Activated T-cell treated with anti-CD3 and anti-CD28 coated beads, Interleukin-2, amount 50 U/mL, for 1 hour (primary cell): ENCODE measurements around the gene C9orf50.
A peak's percentile ranks its signal among the peaks of the same experiment; 100 is the strongest.

Experiments used
- DNase-seq: peaks from one replicate; pipeline ENCODE4 v3.0.0-alpha.2; 2020

Gene C9orf50

DNA sequence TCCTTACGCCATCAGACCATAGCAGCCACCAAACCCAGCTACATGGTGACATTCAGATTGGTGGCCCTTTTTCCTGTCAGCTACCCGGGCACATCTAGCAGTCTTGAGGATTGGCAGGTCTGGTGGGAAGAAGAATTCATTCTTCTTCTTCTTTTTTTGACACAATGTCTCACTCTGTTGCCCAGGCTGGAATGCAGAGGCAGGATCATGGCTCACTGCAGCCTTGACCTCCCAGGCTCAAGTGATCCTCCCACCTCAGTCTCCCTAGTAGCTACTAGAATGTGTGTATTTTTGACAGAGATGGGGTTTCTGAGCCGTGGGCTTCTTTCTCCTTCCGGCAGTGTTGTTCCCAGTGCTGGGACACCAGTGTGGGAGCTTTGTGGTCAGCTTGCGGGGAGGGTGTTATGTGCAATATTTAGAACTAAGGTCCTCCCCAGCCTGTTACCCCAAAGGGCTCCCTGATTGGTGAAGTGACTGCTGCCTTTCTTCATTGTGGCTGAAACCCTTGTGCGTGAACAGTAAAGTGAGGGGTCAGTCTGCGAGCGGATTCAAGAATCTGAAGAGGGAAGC is 8.4 kb upstream of the C9orf50 start:
- no peak for DNase-seq

DNA sequence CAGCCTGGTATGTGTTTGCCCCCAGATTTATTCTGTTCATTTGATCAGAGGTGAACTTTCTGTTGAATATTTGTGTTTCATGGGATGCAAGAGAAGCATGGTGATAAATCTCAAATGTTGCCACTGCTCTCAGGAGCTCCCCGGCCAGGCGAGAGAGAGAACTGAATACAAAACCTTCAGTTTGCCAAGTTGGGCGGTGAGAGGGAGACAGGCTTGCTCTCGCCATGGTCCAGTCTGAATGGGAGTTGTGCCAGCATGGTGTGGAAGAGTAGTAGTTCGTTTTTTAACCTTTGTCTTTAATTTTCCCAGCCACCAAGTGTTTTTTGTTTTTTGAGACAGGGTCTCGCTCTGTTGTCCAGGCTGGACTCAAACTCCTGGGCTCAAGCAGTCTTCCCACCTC is 7.8 kb upstream of the C9orf50 start:
- DNase-seq = no peak

DNA sequence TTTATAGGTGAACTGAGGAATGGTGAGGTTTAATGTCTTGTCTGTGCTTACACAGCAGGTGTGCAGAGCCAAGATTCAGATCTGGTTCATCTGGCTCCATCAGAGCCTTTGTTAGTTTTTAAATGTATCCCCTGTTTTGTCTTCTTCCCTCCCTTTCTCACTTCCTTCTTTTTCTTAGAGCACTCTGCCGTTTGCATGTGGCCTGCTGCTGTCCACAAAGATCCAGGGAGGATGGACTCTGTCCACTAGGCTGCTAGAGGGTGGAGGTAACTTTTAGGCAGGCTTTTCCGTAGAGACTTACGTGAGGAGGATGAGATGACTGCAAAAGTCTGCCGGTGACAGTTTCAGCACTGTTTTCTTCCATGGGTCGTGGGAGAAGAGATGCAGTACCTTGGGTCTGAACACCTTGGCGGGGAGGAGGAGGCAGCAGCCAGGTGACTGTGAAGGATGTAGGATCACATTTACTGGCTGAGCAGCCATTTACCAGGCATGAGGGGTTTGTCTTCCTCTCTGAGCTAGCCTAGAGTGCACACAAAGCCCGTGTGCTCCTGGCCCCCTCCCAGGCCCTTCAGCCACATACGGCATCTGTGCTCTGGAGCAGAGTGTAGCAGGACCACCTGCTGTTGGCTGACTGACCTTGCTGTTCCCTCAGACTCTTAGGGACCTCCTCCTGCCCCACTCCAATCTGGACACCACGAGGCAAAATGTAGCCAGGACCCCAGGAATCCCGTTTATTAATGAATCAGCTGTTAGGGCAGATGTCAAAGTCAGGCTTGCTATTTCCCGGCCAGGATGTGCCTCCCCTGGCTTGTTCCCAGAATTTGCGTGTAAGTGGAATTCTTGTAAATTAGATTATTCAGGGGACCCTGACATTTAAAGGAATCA is 6.9 kb upstream of the C9orf50 start:
- DNase-seq = no peak

DNA sequence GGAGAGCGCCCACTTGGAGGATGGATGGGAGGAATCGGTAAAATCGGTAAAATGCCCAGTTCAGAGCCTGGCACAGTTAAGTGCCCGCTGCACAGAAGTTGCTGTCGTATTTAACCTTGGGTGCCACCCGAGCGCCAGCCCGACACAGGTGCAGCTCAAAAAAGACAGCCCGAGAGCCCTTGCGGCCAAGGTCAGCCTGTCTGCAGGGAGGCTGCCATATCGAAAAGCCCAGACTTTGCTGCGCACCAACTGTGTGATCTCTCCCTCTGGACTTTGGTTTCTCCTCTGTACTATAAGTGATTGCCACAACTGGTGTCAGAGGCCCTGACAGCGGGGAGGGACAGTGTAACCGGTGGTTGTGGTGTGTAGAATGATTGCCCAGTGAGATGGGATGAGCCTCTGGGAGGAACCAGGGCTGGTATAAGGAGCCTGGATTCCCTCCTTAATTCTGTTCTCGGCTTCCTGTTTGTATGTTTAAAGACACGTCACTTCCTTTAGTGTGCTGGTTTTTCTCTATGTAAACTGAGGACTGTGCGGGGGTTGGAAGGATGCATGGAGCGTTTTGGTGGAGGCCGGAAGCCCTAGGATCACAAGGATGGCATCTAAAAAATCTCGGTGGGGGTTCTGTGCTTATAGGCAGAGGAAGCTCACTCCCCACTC is 5.9 kb upstream of the C9orf50 start:
- DNase-seq = peak; percentile 61

DNA sequence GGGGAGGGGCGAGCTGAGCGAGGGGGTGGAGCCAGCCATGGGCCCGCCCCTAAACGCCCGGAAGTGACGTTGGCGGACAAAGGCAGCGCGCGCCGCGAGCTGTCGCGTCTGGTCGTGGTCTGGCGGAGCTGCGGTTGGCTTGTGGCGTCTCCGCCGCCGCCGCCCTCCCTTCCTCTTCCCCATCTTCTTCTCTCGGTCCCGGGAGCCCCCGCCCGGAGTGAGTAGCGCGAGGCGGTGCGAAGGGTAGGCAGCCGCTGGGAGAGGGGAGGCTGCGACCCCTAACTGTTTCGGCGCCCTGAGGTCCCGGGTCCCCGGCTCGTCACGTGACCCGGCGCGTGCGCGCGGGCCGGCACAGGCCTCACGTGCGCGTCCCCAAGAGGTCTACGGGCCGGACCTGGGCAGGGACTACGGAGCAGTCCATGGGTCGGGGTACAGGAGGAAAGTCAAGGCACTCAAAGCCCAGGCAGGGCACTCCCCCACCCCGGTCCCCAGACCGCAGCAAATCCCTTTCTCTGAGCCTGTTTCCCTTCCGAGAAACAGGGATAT is 5.3 kb upstream of the C9orf50 start, which contains the start of gene NTMT1:
Gene NTMT1, plus strand, starts transcription at position 85 of the 546 bp plus-strand sequence. CDS start 6,541 bp downstream, outside the sequence.
- peak; percentile 98 for DNase-seq

DNA sequence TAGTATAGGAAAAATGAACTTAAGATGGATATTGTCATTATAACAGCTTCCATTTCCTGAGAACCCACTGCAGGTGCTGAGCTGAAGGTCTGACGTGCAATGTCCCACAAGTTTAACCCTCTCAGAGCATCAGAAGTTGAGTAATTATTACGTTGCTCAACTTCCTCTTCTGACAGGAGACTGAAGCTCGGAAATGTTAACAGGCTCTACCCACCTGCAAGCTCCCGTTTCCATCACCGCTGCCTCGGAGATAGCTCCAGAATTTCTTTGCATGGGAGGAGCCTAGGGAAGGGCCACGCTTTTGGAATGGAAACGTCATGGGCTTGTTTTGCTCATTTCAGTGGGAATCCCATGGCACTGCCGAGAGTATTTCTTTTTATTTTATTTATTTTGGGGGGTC is 4.0 kb upstream of the C9orf50 start:
- DNase-seq = peak; percentile 32

DNA sequence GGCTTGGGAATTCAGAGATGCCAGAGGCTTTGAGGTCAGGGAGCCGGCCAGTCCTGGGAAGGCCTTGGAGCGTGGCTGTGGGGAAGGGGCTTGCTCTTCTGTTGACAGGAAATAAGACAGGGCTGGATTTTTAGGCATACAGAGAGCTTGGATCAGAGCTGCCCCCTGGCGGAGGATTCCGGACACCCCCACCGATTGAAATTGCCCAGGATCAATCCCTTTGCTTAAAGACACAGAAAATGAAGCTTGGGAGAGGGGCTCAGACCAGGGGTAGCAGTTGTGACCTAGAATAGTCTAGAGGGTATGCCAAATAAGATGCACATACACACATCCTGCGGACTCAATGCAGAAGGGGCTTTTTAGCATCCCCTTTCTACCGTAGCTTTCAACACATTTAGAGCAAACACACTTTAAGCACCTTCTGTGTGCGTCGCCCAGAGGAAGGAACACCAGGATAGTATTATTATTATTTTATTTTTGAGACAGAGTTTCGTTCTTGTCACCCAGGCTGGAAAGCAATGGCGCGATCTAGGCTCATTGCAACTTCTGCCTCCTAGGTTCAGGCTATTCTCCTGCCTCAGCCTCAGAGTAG is 3.4 kb upstream of the C9orf50 start:
- peak; percentile 74 for DNase-seq

DNA sequence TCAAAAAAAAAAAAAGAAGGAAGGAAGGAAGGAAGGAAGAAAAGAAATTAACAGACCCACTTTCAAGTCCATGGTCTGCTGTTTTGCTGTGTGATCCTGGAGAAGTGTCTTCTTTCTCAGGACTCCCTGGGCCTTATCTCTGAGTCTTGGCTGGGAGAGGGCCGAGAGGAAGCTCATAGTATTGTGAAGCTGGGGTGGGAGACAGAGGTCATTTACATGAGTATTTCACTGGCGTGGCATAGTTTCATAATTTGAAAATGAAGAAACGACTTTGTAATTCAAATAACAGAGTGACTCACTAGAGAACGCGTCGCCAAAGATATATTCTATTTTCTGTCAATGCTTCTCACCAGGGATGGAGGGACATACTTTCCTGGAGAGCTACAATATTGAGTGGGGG is 2.4 kb upstream of the C9orf50 start:
- DNase-seq = no peak

DNA sequence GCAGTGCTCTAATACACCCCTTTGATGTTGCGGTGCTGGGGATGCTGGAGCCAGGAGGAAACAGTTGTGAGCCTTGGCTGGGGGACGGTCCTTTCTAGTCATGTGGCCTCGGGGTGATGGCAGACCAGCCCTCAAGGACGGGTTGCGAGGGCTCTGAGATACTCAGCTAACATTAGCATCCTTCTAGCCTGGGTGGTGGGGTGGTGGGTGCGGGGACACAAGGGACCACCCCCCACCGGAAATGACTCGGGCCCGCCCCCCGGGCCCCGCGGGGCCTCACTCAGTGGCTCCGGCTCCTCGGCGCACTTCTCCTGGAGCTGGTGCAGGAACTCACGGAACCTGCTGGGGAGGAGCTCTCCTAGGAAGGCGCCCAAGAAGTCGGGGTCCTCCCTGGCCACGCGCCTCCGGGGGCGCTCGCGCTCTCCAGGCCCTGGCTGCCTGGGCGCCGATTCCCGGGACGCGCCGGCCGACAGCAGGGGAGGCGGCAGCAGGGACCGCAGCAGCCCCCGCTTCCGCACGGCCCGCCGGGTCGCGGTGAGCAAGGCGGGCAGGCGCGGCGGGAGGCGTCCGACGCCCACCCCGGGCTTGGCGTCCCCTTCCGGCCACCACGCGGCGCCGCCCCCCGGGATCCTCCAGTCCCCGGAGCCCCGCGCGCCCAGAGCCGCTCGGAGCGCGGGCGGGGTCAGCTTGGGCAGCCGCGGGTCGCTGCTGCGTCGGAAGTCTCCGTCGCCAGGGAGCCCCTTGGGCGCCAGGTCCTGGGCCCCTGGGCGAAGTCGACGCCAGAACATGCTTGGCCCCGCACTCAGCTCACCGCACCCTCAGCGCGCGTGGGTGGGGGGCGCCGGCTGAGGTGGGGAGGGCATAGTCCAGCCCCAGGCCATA is 873 bp downstream of the C9orf50 start:
- DNase-seq = peak; percentile 44

DNA sequence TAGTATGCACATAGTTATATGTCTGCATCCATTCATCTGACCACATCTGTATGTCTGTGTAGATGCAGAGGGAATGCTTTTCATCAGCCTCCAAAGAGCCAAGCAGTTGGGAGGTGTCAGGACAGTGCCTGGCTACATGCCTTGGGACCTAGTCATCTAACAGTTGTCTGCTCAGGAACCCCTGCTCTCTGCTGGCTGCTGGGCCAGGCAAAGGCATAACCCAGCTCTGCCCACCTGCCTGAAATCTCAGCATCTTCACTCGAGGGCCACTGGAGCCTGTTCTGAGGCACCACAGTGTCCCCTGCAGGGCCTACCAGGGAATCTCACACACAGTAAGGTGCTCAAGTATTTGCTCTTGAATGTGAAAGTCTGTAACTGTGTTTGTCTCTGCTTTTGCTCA is 3.7 kb downstream of the C9orf50 start:
- DNase-seq = no peak

DNA sequence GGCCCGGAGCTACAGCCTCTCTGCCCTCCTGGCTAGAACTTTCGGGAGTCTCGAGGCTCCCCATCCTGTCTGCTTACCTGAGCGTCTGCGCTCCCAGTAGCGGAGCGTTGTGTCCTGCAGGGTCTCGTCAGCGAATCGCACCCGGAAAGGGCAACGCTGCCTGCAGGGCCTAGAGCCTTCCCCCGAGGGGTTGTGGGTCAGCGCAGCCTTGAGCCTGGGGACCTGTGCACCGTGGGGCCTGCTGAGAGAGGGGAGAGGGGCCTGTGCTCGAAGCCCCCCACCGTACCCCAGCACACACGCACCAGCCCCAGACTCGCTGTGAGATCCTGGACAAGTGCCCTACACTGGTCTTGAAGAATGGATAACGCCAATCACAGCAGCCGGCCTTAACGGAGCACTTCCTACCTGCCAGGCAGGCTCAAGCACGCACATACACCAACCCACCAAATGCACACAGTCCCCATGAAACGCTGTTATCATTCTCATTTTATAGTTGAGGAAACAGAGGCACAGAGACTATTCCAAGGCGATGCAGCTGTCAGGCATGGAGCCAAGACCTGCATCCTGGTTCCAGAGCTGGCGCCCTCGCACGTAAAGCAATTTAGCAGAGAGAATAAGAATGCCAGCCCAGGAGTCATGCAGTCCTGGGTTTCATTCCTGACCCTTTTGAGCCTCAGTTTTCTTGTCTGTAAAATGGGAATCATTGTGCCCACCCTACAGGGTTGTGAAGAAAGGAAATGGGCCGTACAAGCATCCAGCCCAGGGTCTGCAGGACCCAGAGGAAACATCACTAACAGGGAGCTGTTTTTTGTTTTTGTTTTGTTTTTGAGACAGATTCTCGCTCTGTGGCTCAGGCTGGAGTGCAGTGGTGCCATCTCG is 5.3 kb downstream of the C9orf50 start:
- no peak for DNase-seq

DNA sequence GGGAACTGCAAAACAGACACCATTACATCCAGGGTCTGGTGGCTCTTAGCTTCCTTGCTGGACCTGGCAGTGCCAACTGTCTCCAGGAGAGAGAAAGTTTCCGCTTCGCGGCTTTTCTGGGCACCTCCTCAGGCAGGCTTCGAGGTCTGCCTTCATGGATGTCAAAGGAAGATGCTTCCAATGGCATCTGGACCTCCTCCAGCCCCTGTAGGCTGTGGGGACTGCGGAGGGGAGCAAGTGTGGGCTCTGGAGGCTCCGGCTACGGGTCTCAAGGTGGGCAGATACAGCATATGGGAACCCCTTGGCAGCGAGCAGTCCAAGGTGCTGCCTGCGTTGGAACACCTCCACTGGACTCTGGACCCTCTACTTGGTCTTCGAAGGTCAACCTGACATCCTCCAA is 6.0 kb downstream of the C9orf50 start:
- DNase-seq = no peak

DNA sequence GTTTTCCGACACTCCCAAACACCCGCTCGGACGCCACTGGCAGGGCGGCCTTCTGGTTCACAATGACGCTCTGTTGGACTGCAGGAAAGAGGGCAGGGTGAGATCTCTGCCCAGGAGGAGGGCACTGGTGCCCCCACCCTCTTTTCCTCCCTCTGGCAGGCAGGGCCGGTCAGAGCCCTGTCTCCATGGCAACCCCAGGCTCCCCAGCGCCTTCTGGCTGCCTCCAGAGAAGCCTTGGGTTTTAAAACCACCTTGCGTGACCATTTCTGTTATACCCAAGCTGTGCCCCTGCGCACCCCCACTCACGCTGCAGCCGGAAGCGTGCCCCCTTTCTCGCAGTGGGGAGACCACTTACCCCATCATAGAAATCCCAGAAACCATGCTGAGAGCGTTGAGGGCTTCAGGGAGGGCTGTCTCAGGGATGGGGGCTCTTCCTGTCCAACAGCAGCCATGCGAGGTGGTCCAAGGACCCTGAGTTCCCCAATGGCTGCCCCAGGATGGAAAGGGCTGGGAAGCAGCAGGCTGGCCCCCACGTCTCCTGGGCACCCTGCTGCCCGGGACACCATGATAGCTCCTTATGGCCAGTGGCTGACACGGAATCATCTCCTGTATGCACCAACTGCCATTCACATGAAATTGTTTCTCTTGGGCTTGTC is 7.3 kb downstream of the C9orf50 start:
- DNase-seq = no peak

DNA sequence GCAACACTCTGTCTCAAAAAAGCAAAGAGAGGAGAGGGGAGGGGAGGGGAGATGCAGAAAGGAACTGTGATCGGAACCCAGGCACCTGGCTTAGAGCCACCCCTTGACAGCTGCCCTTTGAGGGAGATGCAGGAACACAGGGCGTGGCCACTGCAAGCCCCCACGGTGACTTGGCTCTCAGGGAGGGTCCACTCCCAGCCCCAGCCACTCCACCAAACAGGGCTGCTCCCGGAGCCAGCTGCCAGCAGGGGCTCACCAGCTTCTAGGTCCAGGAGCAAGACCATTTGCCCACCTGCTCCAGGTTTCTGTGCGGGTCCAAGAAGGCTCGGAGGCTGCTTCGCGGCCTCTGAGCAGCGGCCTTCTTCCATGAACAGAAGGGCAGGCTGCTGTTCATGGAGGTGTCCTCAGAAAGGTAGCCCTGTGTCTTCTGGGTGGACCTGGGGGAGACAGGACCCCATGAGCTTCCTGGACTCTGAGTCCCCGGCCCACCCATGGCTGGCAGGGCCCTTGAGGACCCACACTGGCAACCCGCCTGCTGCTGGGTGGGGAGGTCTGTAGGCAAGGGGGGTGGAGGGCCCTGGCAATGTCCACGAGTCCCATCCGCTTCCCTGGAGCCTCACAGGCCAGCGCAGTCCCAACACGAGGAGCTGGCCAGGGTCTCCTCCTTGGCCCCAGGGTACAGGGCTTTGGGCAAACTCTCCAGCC is 7.9 kb downstream of the C9orf50 start:
- DNase-seq = no peak

DNA sequence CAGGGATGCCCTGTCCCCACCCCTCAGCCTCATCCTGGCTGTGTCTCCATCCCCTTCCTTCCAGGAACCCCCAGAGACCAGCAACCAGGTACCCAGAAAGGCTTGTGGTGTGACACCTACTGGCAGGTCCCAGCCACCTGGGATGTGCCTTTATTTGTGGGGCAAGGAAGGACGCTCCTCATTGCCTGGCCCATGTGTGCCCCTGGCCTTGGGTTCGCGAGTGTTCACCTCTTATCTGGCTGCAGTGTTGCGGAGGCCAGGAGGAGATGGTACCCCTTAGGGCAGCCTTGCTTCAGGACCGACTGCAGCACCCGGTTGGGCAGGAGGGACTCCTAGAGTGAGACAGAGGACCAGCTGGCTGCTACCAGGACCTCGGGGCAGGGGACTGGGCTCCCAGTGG is 8.8 kb downstream of the C9orf50 start:
- DNase-seq = no peak

DNA sequence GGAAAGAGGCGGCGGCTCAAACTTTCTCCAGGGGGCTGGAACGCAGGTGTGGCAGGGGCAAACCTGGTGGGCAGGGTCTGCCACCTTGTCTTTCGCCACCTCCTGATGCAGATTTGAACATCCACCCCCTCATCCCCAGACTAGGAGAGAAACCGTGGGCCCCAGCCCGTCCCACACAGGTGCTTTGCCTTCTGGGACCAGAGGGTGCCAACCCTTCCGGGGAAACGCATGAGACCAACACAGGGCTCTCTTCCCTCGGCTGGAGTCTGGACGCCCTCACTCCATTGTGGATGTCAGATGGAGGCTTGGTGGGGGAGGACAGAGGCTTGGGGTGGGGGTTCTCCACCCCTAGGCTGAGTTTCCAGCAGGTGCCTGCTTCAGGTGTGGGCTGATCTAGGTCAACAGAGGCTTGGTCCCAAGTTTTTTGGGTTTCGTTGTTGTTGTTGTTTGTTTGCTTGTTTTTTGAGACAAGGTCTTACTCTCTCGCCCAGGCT is 9.5 kb downstream of the C9orf50 start:
- DNase-seq = no peak

DNA sequence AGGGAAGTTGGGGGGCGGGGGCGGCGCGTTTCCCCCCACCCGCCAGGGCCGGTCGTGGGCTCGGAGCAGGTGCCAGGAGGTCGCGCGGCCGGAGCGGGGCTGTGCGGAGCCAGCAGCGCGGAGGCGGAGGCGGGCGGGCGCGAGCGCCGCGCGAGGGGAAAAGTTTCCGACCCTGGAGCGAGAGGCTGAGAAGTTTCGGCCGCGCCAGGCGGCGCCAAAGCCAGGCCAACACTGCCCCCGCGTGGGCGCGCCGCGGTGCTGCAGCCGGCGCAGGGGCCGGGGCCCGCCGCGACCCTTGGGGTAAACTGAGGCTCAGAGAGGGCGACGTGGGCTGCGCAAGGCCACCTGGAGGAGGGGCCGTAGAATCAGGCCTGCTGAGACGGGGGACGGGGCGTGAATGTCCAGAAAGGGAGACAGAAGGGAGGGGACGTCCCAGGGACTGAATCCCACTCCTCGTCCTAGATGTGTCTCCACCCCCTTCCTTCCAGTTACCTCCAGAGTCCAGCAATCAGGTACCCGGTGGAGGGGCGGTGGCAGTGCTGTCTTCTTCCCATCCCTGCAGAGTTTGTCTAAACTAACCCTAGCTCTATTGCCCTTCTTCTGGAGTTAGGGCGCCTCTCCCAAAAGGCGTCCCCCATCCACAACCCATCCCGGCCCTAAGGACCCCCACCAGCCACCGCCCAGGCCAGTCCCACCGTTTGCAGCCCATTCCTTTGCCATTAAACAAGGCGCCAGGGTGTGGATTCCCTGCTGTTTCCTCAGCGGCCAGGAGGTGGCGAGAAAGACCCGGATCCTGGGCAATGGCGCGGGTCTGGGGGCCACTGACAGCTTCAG is 10.2 kb downstream of the C9orf50 start:
- DNase-seq = peak; percentile 81

DNA sequence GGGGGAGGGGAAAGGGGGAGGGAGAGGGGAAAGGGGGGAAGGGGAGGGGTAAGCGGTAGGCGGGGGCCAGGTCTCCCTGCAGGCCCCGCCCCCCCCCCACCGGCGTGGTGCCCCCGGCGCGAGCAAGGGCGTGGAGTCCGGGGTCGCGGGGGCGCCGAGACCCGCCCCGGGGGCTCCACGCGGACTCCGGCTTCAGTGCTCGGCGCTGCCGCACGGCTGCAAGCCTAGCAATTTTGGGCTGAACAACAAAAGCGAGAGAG is 10.8 kb downstream of the C9orf50 start:
- DNase-seq = no peak
